Endothelial cell of umbilical vein (primary cell): ENCODE data around the gene COMT.

Experiments
- EZH2 ChIP-seq: IDR thresholded peaks from 2 replicates; pipeline ENCODE4 v1.6.1; 2012; ENCODE audit warnings: borderline replicate concordance, low read depth, mild to moderate bottlenecking, moderate library complexity, low read length, inconsistent platforms; ENCODE audit not compliant: severe bottlenecking
- MAX ChIP-seq: IDR thresholded peaks from 2 replicates; pipeline ENCODE4 v1.6.1; 2011; ENCODE audit not compliant: insufficient read depth, insufficient read length
- POLR2A ChIP-seq: IDR thresholded peaks from 2 replicates; pipeline ENCODE4 v1.6.1; 2012; ENCODE audit warnings: low read depth, mild to moderate bottlenecking, control low read depth, low read length
- POLR2AphosphoS5 ChIP-seq: IDR thresholded peaks from 2 replicates; pipeline ENCODE4 v1.6.1; 2012; ENCODE audit warnings: low read depth, mild to moderate bottlenecking, control low read depth, low read length, moderate library complexity; ENCODE audit not compliant: insufficient read depth
- TF ChIP-seq, protein P1 (sequence below), 2 donors: IDR thresholded peaks; 1 replicate in 1 of 2; 2 replicates in 1 of 2; pipeline ENCODE4 v1.5.1; 2011; ENCODE audit warnings: low read length in 2 of 2, mild to moderate bottlenecking in 2 of 2, moderate library complexity in 2 of 2, control low read depth in 1 of 2, inconsistent platforms in 1 of 2, low read depth in 1 of 2; ENCODE audit not compliant: insufficient read depth in 1 of 2; ENCODE audit errors: extremely low read depth in 1 of 2

- TF ChIP-seq POLR2AphosphoS5 (no peak), MAX (no peak), EZH2 (no peak), POLR2A (no peak)
- TF ChIP-seq, protein P1, sequence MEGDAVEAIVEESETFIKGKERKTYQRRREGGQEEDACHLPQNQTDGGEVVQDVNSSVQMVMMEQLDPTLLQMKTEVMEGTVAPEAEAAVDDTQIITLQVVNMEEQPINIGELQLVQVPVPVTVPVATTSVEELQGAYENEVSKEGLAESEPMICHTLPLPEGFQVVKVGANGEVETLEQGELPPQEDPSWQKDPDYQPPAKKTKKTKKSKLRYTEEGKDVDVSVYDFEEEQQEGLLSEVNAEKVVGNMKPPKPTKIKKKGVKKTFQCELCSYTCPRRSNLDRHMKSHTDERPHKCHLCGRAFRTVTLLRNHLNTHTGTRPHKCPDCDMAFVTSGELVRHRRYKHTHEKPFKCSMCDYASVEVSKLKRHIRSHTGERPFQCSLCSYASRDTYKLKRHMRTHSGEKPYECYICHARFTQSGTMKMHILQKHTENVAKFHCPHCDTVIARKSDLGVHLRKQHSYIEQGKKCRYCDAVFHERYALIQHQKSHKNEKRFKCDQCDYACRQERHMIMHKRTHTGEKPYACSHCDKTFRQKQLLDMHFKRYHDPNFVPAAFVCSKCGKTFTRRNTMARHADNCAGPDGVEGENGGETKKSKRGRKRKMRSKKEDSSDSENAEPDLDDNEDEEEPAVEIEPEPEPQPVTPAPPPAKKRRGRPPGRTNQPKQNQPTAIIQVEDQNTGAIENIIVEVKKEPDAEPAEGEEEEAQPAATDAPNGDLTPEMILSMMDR (IDR thresholded peaks at IDR 0.05; ENCODE audit: extremely low read depth in 1 of 2, insufficient read depth in 1 of 2, low read depth in 1 of 2, low read length in 2 of 2) = no peak
These were observed 10.8 kb upstream of the COMT start for GRCh38 chr22:19930551-19931486.
